ENCODE measurements around the gene CFAP410. TPM values are rescaled to one million over a fixed set of nuclear protein-coding genes. Genes with fewer than 3 reads are reported as not detected.

Gene CFAP410
- total and polyA plus RNA-seq, 2 of the 13 experiments (the other 11 are each of a cell fraction or from before 2014, with no cell fraction given) = 8.0 to 20.1 TPM

GRCh38 chr21:44299458-44300261, 39.5 kb downstream of the CFAP410 start, which contains the start of gene PFKL:
PFKL (plus strand) TSS chr21:44300053; CDS start chr21:44300106, 53 bp downstream.
- in situ Hi-C loops (cut with HindIII; ENCODE audit: extremely low pct_ligation_motif_present, low pct_unique_long_range_greater_than_20kb) = loop anchor here (5.0 kb wide), 1 partner anchor 38 kb away; the partner anchor contains the start of gene CFAP410
- H3K4me2 ChIP-seq (ENCODE audit: low read depth, low read length) = peak within 1 kb of the TSS; percentile 97
- peak; percentile 31 for ATAC-seq
- peak; percentile 24 for DNase-seq (ENCODE audit: low spot score)
- 0% methylated on average over 11 of the region's 94 CpGs for WGBS (ENCODE audit: low lambda C conversion rate)
- no peaks in the 10 kb centered on the region for H3K36me3 ChIP-seq (replicated peaks in 1 of 2; ENCODE audit: control insufficient read depth in 1 of 2, insufficient read depth in 2 of 2, low read length in 2 of 2)
- no peaks in the 10 kb centered on the region for H3K9me3 ChIP-seq (ENCODE audit: low read length)
- intact Hi-C loops (cut with micrococcal nuclease; ENCODE audit: unreplicated experiment) = loop anchor here (10.0 kb wide), 1 partner anchor 185 kb away; no protein-coding TSS in a partner anchor
- H3K79me2 ChIP-seq (ENCODE audit: insufficient read depth, low read length) = peaks cover 20% of the 10 kb centered on the region
- CTCF ChIA-PET (ENCODE audit: low intra/inter-chr PET ratio, low total read pairs) = no interaction called here
- H3K9ac ChIP-seq (ENCODE audit: insufficient read depth, low read depth, low read length) = peak within 1 kb of the TSS; percentile 88
- TSS peak; percentile 76 for BruUV-seq (replicated peaks)
- FAIRE-seq = no peak
- H3K4me3 ChIP-seq (replicated peaks in 1 of 3; ENCODE audit: insufficient read depth in 1 of 3, low read depth in 2 of 3, low read length in 3 of 3) = peak within 1 kb of the TSS; percentile 66 to 80 (median 75)
- peaks cover 11% of the 10 kb centered on the region; the same call in 1 of the 2 replicates for H4K20me1 ChIP-seq (ENCODE audit: insufficient read depth, low read length)
- POLR2A ChIA-PET = interaction anchor here (2.2 kb wide), 1 partner anchor 206 kb away, joined by 6 read pairs; no protein-coding TSS in a partner anchor
- peak within 1 kb of the TSS; percentile 87 for H3K27ac ChIP-seq (ENCODE audit: extremely low read length, insufficient read depth, low read length)
- H3K4me1 ChIP-seq (ENCODE audit: insufficient read depth, low read length) = peaks cover 75% of the 10 kb centered on the region
- no peak within 1 kb of the TSS for H2AFZ ChIP-seq (ENCODE audit: low read length)
- peaks cover 9 to 26% of the 10 kb centered on the region in 2 experiments for H3K27me3 ChIP-seq (ENCODE audit: control insufficient read depth in 1 of 2, insufficient read depth in 2 of 2, low read length in 2 of 2)
- TF ChIP-seq, protein P1, sequence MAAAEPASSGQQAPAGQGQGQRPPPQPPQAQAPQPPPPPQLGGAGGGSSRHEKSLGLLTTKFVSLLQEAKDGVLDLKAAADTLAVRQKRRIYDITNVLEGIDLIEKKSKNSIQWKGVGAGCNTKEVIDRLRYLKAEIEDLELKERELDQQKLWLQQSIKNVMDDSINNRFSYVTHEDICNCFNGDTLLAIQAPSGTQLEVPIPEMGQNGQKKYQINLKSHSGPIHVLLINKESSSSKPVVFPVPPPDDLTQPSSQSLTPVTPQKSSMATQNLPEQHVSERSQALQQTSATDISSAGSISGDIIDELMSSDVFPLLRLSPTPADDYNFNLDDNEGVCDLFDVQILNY (CRISPR knock-in tag; conservative IDR thresholded peaks at IDR 0.05) = peak; percentile 40; the same call in 1 of the 2 replicates
- TF ChIP-seq TEAD2 (CRISPR knock-in tag; IDR thresholded peaks at IDR 0.05) (no peak), ATF2 (CRISPR knock-in tag; IDR thresholded peaks at IDR 0.05) (no peak), MAFG (CRISPR knock-in tag; IDR thresholded peaks at IDR 0.05) (peak; percentile 46; the same call in 1 of the 2 replicates), ZNF224 (CRISPR knock-in tag; IDR thresholded peaks at IDR 0.05) (0 out of 2 replicates have a peak, but pooled peaks have one; percentile 52), ZNF546 (CRISPR knock-in tag; conservative IDR thresholded peaks at IDR 0.05) (no peak), ERF (CRISPR knock-in tag; IDR thresholded peaks at IDR 0.05) (peak; percentile 48), ZNF773 (CRISPR knock-in tag; IDR thresholded peaks at IDR 0.05; ENCODE audit: borderline replicate concordance) (peak; percentile 65; the same call in 1 of the 2 replicates), ZNF768 (CRISPR knock-in tag; IDR thresholded peaks at IDR 0.05) (peak; percentile 62; the same call in 1 of the 2 replicates), ZNF710 (CRISPR knock-in tag; IDR thresholded peaks at IDR 0.05; ENCODE audit: borderline replicate concordance) (peak; percentile 25), SP1 (IDR thresholded peaks at IDR 0.05) (no peak), SP1 (CRISPR knock-in tag; IDR thresholded peaks at IDR 0.05) (peak; percentile 11; the same call in 1 of the 2 replicates), KDM5B (CRISPR knock-in tag; IDR thresholded peaks at IDR 0.05; ENCODE audit: borderline replicate concordance) (peak; percentile 68), RFXANK (CRISPR knock-in tag; IDR thresholded peaks at IDR 0.05) (0 out of 2 replicates have a peak, but pooled peaks have one; percentile 43), ZNF749 (CRISPR knock-in tag; IDR thresholded peaks at IDR 0.05; ENCODE audit: borderline replicate concordance) (no peak), HIVEP1 (CRISPR knock-in tag; IDR thresholded peaks at IDR 0.05) (no peak), ZFY (CRISPR knock-in tag; IDR thresholded peaks at IDR 0.05) (peak; percentile 81), ZNF615 (CRISPR knock-in tag; IDR thresholded peaks at IDR 0.05; ENCODE audit: borderline replicate concordance) (no peak)
- TF ChIP-seq, protein P2, sequence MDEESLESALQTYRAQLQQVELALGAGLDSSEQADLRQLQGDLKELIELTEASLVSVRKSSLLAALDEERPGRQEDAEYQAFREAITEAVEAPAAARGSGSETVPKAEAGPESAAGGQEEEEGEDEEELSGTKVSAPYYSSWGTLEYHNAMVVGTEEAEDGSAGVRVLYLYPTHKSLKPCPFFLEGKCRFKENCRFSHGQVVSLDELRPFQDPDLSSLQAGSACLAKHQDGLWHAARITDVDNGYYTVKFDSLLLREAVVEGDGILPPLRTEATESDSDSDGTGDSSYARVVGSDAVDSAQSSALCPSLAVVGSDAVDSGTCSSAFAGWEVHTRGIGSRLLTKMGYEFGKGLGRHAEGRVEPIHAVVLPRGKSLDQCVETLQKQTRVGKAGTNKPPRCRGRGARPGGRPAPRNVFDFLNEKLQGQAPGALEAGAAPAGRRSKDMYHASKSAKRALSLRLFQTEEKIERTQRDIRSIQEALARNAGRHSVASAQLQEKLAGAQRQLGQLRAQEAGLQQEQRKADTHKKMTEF (CRISPR knock-in tag; IDR thresholded peaks at IDR 0.05) = peak; percentile 70
